Measurements from ENCODE around the gene NUF2. TPM values are rescaled to one million over a fixed set of nuclear protein-coding genes. Genes with fewer than 3 reads are reported as not detected.

Gene NUF2
- total RNA-seq: 0.94 and 1.8 TPM in 2 replicates
- 2.5 TPM for total RNA-seq (2013)
- 1.3 and 1.5 TPM in 2 replicates for polyA plus RNA-seq
- polyA minus RNA-seq: 0.51 and 1.8 TPM in 2 replicates

DNA sequence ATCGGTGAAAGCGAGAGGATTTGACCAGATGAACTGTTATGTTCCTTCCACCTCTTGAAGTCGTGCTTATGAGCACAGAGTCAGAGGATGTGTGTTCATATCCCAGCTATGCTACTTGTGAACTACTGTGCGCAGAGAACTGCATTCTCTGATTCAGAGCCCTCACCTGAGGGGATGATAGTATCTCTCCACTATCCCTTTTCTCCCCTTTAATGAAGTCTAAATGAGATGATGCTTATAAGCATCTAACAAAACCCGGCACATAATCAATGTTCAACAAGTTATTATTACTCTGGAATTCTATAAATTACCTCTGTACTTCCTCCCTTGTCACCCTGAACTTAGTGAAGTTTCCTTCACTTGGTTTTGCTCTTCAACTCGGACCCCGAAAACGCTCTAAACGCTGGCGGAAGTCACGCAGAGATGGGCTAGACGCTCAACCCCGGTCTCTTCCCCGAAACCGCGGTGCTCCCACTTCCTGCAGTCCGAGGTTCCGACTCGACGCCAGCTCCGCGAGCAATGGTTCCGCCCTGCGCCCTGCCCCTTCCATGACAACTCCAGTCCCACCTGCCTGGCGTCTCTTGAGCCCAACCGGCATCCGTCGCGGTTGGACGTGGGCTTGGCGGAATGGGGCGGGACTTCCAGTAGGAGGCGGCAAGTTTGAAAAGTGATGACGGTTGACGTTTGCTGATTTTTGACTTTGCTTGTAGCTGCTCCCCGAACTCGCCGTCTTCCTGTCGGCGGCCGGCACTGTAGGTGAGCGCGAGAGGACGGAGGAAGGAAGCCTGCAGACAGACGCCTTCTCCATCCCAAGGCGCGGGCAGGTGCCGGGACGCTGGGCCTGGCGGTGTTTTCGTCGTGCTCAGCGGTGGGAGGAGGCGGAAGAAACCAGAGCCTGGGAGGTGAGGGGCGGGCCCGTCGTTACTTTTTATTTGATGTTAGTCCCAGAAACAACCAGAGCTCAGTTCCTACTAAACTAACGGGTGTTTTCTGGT, at the start of gene NUF2:
TSS of gene NUF2 (plus strand) at position 644 of the 995 bp plus-strand sequence. CDS start 4,098 bp downstream, outside the sequence.
- H4K20me1 ChIP-seq (ENCODE audit: control insufficient read depth, insufficient read depth, low read length, poor library complexity, severe bottlenecking): no peaks in the 10 kb centered on the region
- peaks cover 0 to 6% of the 10 kb centered on the region in 2 experiments for H3K36me3 ChIP-seq (replicated peaks in 1 of 2; ENCODE audit: control extremely low read depth in 1 of 2, control insufficient read depth in 1 of 2, extremely low read depth in 1 of 2, insufficient read depth in 2 of 2, low read length in 1 of 2)
- POLR2A ChIA-PET: no interaction called here
- Mint-ChIP-seq H3K4me3 (peak within 1 kb of the TSS; percentile 92), H3K27ac (peak within 1 kb of the TSS; percentile 95), H3K27me3 (no peaks in the 10 kb centered on the region), H3K4me1 (peaks cover 21% of the 10 kb centered on the region), H3K9me3 (ENCODE audit: insufficient read depth) (no peaks in the 10 kb centered on the region)
- DNase-seq (peak; percentile 96), ATAC-seq (ENCODE audit: low read depth) (peak; percentile 99)
- H3K4me2 ChIP-seq (replicated peaks; ENCODE audit: low read depth, low read length, poor library complexity, severe bottlenecking): peak within 1 kb of the TSS; percentile 82
- CTCF ChIA-PET: interaction anchor here (1.3 kb wide), 1 partner anchor 467 kb away, joined by 3 read pairs; no protein-coding TSS in a partner anchor
- intact Hi-C loops (cut with micrococcal nuclease): loop anchor here (5.0 kb wide), 1 partner anchor 809 kb away; no protein-coding TSS in a partner anchor
- H3K27me3 ChIP-seq (replicated peaks in 1 of 4; ENCODE audit: control extremely low read depth in 1 of 4, control insufficient read depth in 3 of 4, insufficient read depth in 4 of 4, low read length in 3 of 4): no peaks in the 10 kb centered on the region
- peak within 1 kb of the TSS; percentile 91 for H2AFZ ChIP-seq (ENCODE audit: insufficient read depth, low read depth, low read length, poor library complexity, severe bottlenecking)
- peak within 1 kb of the TSS; percentile 66 to 81 (median 70) for H3K4me3 ChIP-seq (ENCODE audit: control extremely low read depth in 1 of 5, extremely low read depth in 1 of 5, insufficient read depth in 1 of 5, low read depth in 2 of 5, low read length in 4 of 5)
- peak within 1 kb of the TSS; percentile 54 to 76 for H3K27ac ChIP-seq (ENCODE audit: low read length in 2 of 2)
- H3K79me2 ChIP-seq (ENCODE audit: control insufficient read depth, insufficient read depth, low read length): no peaks in the 10 kb centered on the region
- WGBS (ENCODE audit: insufficient coverage): under 1% methylated on average over 52 of the region's 58 CpGs
- H3K4me1 ChIP-seq (ENCODE audit: control insufficient read depth in 2 of 2, insufficient read depth in 2 of 2, low read length in 2 of 2): peaks cover 14 to 15% of the 10 kb centered on the region in 2 donors
- H3K9ac ChIP-seq (ENCODE audit: low read length): peak within 1 kb of the TSS; percentile 82
- no peaks in the 10 kb centered on the region for H3K9me3 ChIP-seq (ENCODE audit: control extremely low read depth in 1 of 3, control insufficient read depth in 2 of 3, insufficient read depth in 1 of 3, low read length in 2 of 3)
- no peak for TF ChIP-seq EZH2 (IDR thresholded peaks at IDR 0.05; ENCODE audit: borderline replicate concordance, insufficient read depth, low read depth, low read length, poor library complexity, severe bottlenecking)
- TF ChIP-seq, protein P1, sequence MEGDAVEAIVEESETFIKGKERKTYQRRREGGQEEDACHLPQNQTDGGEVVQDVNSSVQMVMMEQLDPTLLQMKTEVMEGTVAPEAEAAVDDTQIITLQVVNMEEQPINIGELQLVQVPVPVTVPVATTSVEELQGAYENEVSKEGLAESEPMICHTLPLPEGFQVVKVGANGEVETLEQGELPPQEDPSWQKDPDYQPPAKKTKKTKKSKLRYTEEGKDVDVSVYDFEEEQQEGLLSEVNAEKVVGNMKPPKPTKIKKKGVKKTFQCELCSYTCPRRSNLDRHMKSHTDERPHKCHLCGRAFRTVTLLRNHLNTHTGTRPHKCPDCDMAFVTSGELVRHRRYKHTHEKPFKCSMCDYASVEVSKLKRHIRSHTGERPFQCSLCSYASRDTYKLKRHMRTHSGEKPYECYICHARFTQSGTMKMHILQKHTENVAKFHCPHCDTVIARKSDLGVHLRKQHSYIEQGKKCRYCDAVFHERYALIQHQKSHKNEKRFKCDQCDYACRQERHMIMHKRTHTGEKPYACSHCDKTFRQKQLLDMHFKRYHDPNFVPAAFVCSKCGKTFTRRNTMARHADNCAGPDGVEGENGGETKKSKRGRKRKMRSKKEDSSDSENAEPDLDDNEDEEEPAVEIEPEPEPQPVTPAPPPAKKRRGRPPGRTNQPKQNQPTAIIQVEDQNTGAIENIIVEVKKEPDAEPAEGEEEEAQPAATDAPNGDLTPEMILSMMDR (IDR thresholded peaks at IDR 0.05): no peak
